GM18870 (cell line): ENCODE results near the gene IL23R.
A peak's percentile ranks its signal among the peaks of the same experiment; 100 is the strongest.
"Not testable (repeated sequence)": the region's sequence is repeated elsewhere in the genome, so short reads cannot be mapped to it uniquely, and the experiment has no call there.

Experiments used
- ATAC-seq: cut with Tn5 transposase; IDR thresholded peaks from one replicate; pipeline ENCODE4 v1.9.1; 2021; ENCODE audit warnings: moderate library complexity; ENCODE audit not compliant: unreplicated experiment

IL23R gene

GRCh38 chr1:67166196-67166595 is at the start of gene IL23R:
TSS of gene IL23R (plus strand) at chr1:67166454. CDS start at chr1:67168121, 1,667 bp downstream.
- ATAC-seq = peak; percentile 86

- ATAC-seq = no peak
Observed at GRCh38 chr1:67118191-67118590, 48.1 kb upstream of the IL23R start.

- ATAC-seq = no peak
Observed at GRCh38 chr1:67118646-67119045, 47.6 kb upstream of the IL23R start.

- no peak for ATAC-seq
Observed at GRCh38 chr1:67120855-67121619, 45.2 kb upstream of the IL23R start.

- ATAC-seq = no peak
Observed at GRCh38 chr1:67124455-67124854, 41.8 kb upstream of the IL23R start.

- ATAC-seq = no peak
Observed at GRCh38 chr1:67126111-67126746, 40.0 kb upstream of the IL23R start.

- no peak for ATAC-seq
Observed at GRCh38 chr1:67126974-67127373, 39.3 kb upstream of the IL23R start.

GRCh38 chr1:67130673-67131072 is 35.6 kb upstream of the IL23R start:
- no peak for ATAC-seq

GRCh38 chr1:67133177-67133576 is 33.1 kb upstream of the IL23R start:
- ATAC-seq = no peak

- no peak for ATAC-seq
Observed at GRCh38 chr1:67134695-67135094, 31.6 kb upstream of the IL23R start, which contains the start of gene C1orf141. TSS of gene C1orf141 (minus strand) at chr1:67134970. CDS start at chr1:67127240, 7,730 bp downstream.

GRCh38 chr1:67135354-67135753 is 30.9 kb upstream of the IL23R start:
- ATAC-seq = no peak

- ATAC-seq = no peak
Observed at GRCh38 chr1:67137307-67137753, 28.9 kb upstream of the IL23R start.

GRCh38 chr1:67138813-67139499 is 27.3 kb upstream of the IL23R start:
- no peak for ATAC-seq

- ATAC-seq = no peak
Observed at GRCh38 chr1:67140460-67140859, 25.8 kb upstream of the IL23R start.

- not testable (repeated sequence) for ATAC-seq
Observed at GRCh38 chr1:67141832-67142231, 24.4 kb upstream of the IL23R start.

GRCh38 chr1:67142931-67143330 is 23.3 kb upstream of the IL23R start:
- ATAC-seq = no peak

GRCh38 chr1:67143966-67144365 is 22.3 kb upstream of the IL23R start:
- ATAC-seq = no peak

- no peak for ATAC-seq
Observed at GRCh38 chr1:67144696-67145095, 21.6 kb upstream of the IL23R start.

- ATAC-seq = no peak
Observed at GRCh38 chr1:67146101-67146500, 20.2 kb upstream of the IL23R start.

- ATAC-seq = no peak
Observed at GRCh38 chr1:67146539-67146938, 19.7 kb upstream of the IL23R start.

GRCh38 chr1:67147973-67148372 is 18.3 kb upstream of the IL23R start:
- ATAC-seq = not testable (repeated sequence)
